GM18867 (cell line): ENCODE data around the gene RAB11FIP3.
A peak's percentile ranks its signal among the peaks of the same experiment; 100 is the strongest.

Experiments
- ATAC-seq: cut with Tn5 transposase; IDR thresholded peaks from one replicate; pipeline ENCODE4 v1.9.1; 2021; ENCODE audit warnings: mild to moderate bottlenecking, moderate library complexity; ENCODE audit not compliant: unreplicated experiment

The RAB11FIP3 gene

DNA sequence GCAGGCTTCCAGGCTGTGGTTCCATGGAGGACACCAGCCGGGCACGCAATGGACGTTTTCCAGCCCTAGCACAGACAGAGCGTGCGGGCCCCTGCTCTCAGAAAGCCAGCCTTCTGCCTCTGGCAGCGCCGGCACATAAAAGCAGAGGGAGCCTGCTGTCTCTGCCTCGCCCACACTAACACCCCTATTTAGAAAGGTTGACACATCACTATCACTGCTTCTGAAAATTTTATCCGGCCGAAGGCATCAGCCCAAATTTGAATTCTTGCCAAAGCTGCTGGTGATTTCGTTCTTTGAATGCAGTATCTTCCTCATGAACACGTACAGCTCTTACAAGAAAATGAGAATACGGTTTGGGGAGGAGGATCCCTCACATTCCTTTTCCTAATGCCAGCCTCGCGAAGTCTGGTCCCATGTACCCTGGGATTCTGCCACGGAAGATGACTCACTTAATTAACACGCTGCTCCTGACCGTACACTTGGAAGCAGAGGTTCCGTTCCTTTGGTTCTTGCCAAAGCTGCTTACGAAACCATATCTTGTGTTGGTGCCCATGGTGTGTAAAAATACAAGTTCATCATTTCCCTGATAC is 1.3 kb upstream of the RAB11FIP3 start:
- no peak for ATAC-seq

DNA sequence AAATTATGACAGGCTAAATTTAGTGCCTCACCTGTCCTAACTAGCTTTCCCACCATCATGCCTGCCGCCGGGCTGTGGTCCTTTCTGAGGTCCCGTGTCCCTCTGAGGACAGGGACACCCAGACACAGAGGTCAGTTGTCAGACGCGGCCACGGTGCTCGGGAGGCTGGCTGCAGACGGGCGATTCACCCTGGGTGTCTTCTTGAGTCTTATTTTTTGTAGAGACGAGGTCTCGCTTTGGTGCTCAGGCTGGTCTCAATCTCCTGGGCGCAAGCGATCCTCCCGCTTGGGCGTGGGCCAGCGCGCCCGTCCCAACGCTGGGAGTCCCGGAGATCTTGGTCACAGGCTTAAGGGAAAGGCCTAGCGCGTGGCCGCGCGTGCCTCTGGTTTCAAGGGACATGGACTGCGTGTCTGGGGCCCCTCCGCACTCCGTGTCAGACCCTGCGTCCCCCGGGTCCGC is 797 bp upstream of the RAB11FIP3 start:
- ATAC-seq, result no peak

DNA sequence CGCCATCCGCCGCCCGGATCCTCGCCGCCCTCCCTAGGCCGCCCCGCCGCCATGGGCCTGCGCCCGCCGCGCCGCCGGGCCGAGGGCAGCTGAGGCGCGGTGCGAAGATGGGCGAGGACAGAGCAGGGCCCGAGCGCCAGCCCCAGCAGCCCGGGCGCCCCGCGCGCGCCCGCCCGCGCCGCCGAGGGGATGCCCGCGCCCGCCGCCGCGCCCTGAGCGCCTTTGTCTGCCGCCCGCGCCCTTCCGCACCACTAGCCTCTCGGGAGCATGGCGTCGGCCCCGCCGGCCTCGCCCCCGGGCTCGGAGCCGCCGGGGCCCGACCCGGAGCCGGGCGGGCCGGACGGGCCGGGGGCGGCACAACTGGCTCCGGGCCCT is 278 bp downstream of the RAB11FIP3 start:
- ATAC-seq, result peak; percentile 36

DNA sequence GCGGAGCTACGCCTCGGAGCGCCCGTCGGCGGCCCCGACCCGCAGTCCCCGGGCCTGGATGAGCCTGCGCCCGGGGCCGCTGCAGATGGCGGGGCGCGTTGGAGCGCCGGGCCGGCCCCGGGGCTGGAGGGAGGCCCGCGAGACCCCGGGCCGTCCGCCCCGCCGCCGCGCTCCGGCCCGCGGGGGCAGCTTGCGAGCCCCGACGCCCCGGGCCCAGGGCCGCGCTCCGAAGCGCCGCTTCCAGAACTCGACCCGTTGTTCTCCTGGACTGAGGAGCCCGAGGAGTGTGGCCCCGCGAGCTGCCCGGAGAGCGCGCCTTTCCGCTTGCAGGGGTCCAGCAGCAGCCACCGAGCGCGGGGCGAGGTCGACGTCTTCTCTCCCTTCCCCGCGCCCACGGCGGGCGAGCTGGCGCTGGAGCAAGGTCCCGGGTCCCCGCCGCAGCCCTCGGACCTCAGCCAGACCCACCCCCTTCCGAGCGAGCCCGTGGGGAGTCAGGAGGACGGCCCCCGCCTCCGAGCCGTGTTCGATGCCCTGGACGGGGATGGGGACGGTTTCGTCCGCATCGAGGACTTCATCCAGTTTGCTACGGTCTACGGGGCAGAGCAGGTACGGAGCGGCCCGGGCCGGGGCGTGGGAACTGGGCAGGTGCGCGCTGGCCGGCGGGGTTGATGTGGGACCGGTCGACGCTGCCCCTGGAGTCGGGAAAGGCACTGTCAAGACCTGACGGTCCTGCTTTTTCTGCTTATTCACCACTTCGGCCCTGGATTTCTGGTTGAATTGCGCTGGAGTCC is 861 bp downstream of the RAB11FIP3 start:
- peak; percentile 11 for ATAC-seq

DNA sequence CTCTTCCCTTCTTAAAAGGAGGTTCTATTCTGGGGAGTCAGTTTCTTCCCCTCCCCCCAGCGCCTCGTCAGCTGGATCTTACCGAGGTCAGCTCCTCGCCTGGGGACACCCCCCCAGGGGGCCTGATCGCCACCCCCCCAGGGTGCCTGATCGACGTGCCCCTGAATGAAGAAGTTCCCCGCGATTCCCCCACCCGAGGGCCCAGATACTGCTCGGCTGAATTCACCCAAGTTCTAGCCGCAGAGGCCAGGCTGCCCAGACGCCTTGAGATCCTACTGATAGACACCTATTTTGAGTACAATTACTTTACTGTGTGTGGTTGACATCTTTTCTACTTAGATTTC is 1.4 kb downstream of the RAB11FIP3 start:
- no peak for ATAC-seq

DNA sequence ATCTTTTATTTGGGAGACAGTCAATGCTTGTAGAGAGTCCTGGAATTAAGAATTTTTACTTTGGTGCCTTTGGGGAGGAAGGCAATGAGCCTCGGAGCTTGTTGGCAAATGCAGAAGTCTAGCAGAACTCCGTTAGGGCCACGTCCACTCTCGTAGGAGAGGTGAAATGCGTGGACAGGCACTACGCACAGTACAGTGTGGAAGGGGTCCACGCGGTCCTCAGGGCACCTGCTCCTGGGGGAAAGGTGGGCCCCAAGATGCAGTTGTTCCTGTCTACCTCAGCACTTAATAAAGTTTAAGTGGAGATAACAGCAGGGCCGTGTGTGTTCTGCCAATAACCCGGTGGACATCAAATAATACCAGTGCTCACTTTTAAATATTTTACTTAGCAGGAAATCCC is 1.8 kb downstream of the RAB11FIP3 start:
- no peak for ATAC-seq

DNA sequence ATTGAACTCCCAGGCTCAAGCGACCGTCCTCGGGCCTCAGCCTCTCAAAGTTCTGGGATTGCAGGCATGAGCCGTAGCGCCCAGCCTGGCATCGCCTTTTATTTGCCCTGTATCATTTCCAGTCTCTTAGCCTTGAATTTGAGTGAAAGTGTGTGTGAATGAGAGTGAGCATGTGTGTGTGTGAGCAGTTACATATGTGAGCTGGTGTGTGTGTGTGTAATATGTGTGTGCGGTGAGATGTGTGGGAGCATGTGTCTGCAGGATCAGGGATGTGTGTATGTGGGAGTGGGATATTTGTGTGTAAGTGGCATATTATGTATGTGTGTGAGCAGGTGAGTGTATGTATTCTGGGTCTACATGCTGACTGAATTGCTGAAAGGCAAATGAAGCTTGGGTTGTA is 5.5 kb downstream of the RAB11FIP3 start:
- no peak for ATAC-seq

DNA sequence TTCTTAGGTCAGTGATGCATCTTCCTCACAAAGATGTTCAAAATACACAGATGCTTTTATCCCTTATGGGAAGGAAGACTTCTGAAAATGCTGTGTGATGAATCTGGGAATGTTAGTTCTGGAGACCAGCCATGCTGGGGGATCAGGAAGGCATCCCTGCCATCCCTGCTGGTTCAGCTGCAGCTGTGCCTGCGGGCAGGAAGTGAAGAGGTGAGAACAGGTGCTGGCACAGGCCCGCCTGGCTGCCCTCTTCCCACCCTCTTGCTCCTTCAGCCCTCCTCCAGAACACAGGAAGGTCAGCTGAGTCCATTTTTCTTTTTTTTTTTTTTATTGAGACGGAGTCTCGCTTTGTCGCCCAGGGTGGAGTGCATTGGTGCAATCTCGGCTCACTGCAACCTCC is 15.2 kb downstream of the RAB11FIP3 start:
- no peak for ATAC-seq

DNA sequence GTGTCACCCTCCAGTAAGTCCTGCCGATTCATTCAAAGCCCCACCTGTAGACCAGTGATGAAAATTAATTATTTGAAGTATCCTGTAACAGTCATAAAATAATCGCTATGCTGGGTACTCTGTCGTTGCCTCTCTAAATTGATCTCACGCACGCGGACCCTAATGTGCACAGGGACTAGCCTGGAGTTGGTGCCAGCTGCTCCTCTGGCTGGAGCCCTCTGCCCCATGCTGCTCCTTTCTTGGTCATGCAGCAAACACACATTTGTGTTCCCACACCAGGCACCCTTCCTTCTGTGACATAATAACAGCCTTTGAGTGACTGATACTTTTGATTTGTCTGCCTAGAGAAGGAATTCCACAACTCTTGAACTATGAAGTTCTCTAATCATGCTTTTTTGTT is 16.0 kb downstream of the RAB11FIP3 start:
- ATAC-seq, result no peak

DNA sequence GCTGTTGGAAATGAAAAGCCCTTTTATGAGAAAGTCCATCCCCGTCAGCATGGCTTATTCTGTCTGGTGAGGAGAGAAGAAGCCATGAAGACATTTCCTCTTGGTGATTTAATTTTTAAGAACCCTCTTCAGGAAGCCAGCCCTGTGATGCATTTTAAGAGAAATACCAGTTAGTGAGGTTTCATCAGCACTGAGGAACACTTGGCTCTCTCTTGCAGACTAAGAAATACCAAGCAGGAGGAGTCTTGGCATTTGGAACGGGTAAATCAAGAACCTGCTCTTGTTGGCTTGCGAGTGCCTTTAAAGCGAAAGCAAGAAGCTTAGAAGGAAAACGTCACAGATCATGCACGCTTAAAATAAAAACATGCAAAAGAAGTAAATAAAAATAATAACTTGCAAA is 17.5 kb downstream of the RAB11FIP3 start:
- no peak for ATAC-seq

DNA sequence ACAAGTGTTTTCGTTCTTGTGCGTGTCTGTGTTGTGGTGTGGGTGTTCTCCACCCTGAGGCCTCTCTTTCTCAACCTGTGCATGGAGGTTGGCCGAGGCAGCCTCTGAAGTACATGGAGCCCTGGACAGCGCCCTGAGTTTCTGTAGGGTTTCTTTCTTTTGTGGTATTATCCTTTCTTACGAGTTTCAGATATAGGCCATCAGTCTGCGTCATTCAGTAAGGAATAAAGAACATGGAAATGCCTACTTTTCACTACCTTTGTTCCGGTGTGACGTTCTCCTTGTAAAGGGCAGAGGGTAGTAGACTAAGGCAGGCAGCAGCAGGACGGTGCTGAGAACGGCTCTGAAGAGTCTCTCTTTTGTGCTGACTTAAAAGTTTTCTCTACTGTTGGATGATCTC is 18.6 kb downstream of the RAB11FIP3 start:
- ATAC-seq, result no peak

DNA sequence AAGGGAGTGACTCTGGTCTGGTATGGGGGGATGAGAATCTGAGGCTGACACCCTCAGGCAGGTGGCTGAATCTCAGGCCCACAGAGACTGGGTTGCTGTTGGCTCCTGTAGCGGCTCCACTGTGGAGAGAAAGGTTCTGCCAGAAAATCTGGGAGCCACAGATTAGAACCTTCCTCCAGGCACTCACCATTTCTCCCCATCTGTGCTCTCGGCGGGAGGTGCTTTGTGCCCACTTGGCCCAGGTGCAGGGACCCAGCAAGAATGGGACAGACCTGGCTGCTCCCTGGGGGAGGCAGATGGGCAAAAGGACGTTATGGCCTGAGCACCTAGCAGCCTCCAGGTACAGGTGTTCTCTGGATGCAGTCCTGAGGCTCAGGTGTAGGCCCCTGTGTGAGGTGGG is 20.1 kb downstream of the RAB11FIP3 start:
- ATAC-seq, result no peak

DNA sequence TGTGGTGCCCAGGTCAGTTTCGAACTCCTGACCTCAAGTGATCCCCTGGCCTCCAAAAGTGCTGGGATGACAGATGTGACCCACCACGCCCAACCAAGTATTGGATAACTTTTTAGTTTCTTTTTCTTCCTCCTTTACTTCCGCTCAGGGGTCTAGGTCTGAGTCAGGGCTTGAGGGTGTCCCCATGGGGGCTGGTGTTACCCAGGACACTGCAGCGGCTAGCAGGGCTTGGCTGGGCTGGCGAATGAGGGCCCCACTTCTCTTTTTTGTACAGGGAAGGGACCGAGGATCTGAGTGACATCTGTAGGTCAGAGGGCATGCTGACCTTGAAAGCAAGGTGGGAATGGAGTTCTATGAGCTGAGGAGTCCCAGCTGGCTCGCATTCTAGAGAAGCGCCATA is 24.9 kb downstream of the RAB11FIP3 start:
- no peak for ATAC-seq

DNA sequence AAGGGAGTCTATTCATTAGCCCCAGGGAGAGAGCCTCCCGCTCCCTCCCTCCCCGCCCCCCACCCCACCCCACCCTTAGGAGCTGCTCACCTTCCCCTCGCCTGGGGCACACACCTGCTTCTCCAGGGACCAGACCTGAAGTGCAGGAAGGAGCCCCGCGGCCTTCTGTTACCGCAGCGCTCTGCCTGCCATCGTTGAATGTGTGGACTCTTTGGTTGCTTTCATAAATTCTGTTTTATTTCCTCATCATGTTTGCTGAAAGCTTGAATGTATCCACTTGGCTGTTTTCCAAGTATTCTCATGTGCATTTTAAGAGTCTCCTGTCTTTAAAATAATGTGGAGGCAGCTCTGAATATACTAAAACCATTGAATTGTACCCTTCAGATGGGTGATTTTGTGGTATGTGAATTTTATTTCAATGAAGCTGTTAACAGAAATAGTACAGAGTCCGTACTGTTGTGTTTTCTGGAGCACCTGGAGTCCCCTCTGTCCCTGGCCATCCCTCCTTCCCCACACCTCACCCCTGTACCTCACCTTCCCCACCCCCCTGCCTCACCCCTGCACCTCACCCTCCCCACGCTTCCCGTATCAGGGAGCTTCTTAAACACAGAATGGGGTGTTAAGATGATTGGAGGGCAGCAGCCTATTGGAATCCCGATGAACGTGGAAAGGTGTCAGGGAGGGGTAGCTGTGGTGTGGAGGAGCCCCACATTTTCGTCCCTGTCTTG is 25.5 kb downstream of the RAB11FIP3 start:
- no peak for ATAC-seq

DNA sequence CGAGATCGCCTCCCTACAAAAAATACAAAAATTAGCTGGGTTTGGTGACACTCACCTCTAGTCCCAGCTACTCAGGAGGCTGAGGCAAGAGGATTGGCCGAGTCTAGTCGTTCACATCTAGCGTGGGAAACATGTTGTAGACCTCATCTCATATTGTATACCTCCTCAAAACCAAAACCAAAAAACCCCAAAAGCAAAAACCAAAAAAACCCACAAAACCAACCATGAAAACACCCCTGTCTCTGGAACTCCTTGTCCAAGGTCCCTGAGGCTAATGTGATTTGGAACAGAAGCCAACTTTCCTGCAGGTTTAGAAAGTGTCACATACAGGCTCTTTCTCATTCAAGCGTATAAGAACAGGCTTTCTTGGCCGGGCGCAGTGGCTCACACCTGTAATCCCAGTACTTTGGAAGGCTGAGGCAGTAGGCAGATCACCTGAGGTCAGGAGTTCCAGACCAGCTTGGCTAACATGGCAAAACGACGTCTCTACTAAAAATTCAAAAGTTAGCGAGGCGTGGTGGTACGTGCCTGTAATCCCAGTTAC is 29.0 kb downstream of the RAB11FIP3 start:
- ATAC-seq, result no peak

DNA sequence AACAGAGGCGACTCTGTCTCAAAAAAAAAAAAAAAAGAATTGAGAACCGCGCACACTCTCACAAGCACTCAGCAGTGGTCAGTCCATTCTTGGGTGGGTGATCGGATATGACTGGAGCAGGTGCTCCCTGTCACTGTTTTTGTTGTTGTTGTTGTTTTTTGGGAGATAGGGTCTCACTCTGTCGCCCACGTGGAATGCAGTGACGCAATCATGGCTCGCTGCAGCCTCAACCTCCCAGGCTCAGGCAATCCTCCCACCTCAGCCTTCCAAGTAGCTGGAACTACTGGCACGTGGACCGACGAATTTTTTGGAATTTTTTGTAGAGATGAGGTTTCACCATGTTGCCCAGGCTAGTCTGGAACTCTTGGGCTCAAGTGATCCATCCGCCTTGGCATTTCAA is 30.0 kb downstream of the RAB11FIP3 start:
- ATAC-seq, result no peak

DNA sequence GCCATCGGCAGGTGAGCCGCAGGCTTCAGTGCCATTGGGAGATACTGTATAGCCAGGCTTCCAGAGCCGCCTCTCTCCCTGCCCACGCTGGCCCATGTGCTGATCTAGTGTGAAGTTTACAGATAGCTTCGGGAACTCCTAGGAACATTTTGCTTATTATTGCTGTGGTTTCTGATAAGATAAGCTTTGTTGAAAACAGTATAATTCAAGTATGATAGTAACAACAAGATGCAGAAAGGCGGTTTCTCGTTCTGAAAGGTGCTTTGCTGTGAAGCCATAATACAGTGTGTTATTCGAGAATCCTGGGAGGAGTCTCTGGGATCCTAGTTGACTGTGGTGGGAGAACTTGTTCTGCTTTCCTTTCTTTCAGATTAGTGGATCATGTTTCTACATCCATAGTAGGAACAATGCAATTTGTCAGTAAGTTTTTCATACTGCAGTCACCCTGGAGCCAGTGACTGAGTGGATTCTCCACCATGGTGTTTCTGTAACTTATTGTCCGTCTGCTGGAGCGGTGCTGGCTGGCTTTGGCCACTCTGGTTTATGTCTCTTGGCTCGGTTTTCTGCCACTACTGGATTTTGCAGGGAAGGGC is 31.5 kb downstream of the RAB11FIP3 start:
- ATAC-seq, result no peak

DNA sequence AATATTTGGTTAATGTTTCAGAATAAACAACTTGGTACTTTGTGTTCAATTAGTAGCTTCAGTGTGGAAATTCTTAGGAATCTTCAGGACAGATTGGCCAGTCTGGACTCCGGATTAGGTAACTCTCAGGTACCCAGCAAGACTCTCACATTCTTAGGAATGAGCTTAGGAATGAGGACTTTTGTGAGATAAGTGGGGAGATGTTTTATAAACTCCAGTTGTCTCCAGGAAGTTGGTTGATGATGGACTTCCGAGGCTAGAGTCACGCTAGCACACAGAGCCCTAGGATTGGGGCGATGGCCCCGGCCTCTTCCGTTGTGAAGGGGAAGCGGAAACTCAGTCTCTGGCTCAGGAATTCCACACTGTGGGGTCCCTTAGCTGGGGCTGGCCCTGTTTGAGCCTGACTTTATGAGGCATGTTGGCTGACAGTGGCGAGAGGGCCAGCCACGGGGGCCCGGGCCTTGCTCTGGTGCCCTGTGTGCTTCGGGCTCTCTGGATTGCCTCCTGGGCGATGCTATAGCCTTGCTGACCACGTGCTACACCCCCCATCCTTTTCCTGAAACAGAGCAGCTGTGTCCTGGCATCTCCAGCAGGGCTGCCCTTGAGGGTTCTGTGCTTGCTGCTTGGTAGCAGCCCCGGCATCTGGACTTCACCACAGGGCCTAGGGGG is 32.4 kb downstream of the RAB11FIP3 start:
- ATAC-seq, result no peak

DNA sequence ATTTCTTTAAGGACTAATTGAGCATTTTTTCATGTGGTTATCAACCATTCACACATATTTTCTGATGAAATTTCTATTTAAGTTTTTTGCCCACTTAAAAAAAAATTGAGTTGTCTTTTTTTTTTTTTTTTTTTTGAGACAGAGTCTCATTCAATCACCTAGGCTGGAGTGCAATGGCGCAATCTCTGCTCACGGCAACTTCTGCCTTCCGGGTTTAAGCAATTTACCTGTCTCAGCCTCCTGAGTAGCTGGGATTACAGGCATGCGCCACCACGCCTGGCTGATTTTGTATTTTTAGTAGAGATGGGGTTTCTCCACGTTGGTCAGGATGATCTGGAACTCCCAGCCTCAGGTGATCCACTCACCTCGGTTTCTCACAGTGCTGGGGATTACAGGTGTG is 34.3 kb downstream of the RAB11FIP3 start:
- no peak for ATAC-seq

DNA sequence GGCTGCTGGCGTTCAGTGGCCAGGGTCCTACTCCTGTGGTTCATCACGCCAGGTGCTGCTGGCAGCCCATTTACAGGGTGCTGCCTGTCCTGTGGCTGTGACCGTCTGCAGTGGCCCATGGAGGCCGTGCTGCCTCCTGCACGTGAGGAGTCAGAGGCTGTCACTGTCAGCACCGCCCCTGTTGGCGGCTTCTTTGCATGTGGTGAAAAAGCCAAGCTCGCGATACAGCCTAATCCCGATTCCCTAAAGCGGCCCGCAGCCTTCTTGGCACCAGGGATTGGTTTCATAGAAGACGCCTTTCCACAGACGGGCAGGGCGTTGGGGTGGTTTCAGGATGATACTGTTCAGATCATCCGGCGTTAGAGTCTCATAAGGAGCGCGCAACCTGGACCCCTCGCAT is 35.3 kb downstream of the RAB11FIP3 start:
- no peak for ATAC-seq

DNA sequence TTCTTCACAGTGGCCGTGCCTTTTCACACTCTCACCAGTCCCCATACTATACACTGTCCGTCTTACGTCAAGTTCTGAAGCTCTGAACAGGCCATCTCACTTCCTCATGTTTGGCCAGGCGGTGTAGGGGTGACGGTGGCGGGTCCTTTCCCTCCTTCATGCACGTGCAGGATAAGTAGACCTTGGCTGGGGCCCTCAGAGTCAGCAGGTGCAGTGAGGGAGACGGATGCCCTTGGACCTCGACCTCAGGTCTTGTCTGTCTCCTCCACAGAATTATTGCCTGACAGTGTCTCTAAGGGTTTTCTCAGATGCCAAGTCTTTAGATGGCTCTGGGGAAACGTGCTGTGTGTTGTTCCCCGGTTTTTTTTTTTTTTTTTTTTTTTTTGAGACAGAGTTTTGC is 37.6 kb downstream of the RAB11FIP3 start:
- ATAC-seq, result no peak
